GM12891 (cell line): Measurements from ENCODE around the gene HMGCLL1.

ENCODE experiments used
- PAX5 ChIP-seq: IDR thresholded peaks from 2 replicates; pipeline ENCODE4 v1.6.1; 2011; ENCODE audit warnings: low read length, moderate library complexity, mild to moderate bottlenecking; ENCODE audit not compliant: insufficient read depth, severe bottlenecking
- POLR2A ChIP-seq: IDR thresholded peaks from 2 replicates; pipeline ENCODE4 v1.6.1; 2011; ENCODE audit warnings: low read depth, low read length, control low read depth
- POLR2AphosphoS5 ChIP-seq: IDR thresholded peaks from 2 replicates; pipeline ENCODE4 v1.6.1; 2011; ENCODE audit warnings: low read depth, low read length, control low read depth
- POU2F2 ChIP-seq: IDR thresholded peaks from 2 replicates; pipeline ENCODE4 v1.6.1; 2011; ENCODE audit warnings: low read depth, mild to moderate bottlenecking, control low read depth, low read length, moderate library complexity
- SPI1 ChIP-seq: IDR thresholded peaks from 2 replicates; pipeline ENCODE4 v1.6.1; 2011; ENCODE audit warnings: low read depth, low read length, control low read depth
- TAF1 ChIP-seq: IDR thresholded peaks from 2 replicates; pipeline ENCODE4 v1.6.1; 2011; ENCODE audit warnings: low read depth, low read length, control low read depth

- TF ChIP-seq POLR2A (no peak), POU2F2 (no peak), POLR2AphosphoS5 (no peak), TAF1 (no peak), SPI1 (no peak), PAX5 (no peak)
Measured at GRCh38 chr6:55545791-55546190, 33.2 kb downstream of the HMGCLL1 start.
